ENCODE measurements around the gene PAGE2.
"Not testable (repeated sequence)": the region's sequence is repeated elsewhere in the genome, so short reads cannot be mapped to it uniquely, and the experiment has no call there.

PAGE2 gene

DNA sequence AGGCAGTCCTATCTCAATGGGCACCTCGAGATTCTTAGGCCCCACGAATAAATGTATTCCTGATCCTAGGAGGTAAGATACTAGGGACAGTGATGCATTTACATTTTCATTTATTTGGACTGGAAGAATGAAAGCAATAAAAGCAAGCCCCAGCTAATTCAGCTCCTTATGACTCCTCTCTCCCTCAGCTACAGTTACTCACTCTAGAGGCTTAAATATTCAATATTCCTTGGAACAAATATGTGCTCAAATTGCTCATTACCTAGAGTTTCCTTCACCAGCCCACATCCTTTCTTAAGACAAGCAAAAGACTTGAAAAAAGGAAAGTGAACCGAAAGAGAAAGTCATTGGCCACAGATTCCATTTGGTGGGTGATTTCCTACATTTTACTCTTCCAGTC lies 13.9 kb downstream of the PAGE2 start:
- no peaks in the 10 kb centered on the region for H3K36me3 ChIP-seq (ENCODE audit: insufficient read depth, low read length)
- H3K4me2 ChIP-seq (ENCODE audit: low read length) = no peak overlapping the region
- H3K4me3 ChIP-seq (ENCODE audit: low read length) = no peak overlapping the region

DNA sequence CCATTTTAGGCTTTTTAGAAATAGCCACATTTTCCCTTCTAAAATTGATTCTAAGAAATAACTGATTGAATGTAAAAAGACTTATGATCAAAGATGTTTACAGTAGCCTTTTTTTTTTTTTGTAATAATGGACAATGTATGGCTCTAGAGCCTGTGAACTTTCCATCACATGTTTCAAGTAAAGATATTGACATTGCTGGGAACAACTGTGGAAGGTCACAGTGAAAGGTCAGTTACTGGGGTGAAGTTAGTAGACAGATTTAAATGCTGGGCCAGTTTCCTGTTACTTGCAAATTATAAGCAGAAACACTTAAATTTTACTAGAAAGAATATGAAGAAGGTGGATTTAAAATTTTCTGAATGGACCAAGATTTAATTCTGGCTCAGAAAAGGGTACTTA lies 18.4 kb downstream of the PAGE2 start:
- Histone ChIP-seq H3K4me2 (ENCODE audit: low read length) (no peak overlapping the region), H3K9me3 (replicated peaks; ENCODE audit: low read length) (no peaks in the 10 kb centered on the region), H3K4me1 (ENCODE audit: control insufficient read depth, insufficient read depth, low read length) (no peaks in the 10 kb centered on the region), H3K9ac (ENCODE audit: low read depth, low read length) (no peak overlapping the region), H3K27me3 (ENCODE audit: control insufficient read depth, insufficient read depth, low read length) (peaks cover 5% of the 10 kb centered on the region), H3K36me3 (ENCODE audit: insufficient read depth, low read length) (no peaks in the 10 kb centered on the region), H3K4me3 (ENCODE audit: low read length) (no peak overlapping the region)

More for the DNA sequence above, 13.9 kb downstream of the PAGE2 start:
- no peaks in the 10 kb centered on the region for H3K9me3 ChIP-seq (replicated peaks; ENCODE audit: low read length)
- no peak overlapping the region for H3K9ac ChIP-seq (ENCODE audit: low read depth, low read length)
- H3K4me1 ChIP-seq (ENCODE audit: control insufficient read depth, insufficient read depth, low read length) = no peaks in the 10 kb centered on the region
- peaks cover 12% of the 10 kb centered on the region for H3K27me3 ChIP-seq (ENCODE audit: control insufficient read depth, insufficient read depth, low read length)

DNA sequence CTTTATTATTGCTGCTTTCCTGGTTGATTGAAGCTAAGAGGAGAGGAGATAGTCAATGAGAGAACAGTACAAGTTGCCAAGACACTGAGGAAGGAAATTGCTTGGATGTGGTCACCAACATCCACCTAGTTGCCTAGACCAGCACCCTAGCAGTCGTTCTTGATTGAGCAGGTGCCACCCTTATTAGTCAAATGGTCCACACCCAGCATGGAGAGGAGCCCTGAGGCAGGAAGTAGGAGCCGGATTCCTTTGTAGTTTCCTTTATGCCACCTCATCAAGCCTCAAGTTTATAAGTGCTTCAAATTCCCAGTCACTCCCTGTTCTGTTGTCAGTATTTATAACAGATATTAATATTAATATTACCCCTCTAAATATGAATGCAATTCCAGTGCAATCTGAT lies 19.1 kb downstream of the PAGE2 start:
- no peak overlapping the region for H3K4me2 ChIP-seq (ENCODE audit: low read length)
- H3K9me3 ChIP-seq (replicated peaks; ENCODE audit: low read length) = no peaks in the 10 kb centered on the region
- no peak overlapping the region for H3K9ac ChIP-seq (ENCODE audit: low read depth, low read length)
- H3K27me3 ChIP-seq (ENCODE audit: control insufficient read depth, insufficient read depth, low read length) = peaks cover 5% of the 10 kb centered on the region
- H3K4me3 ChIP-seq (ENCODE audit: low read length) = no peak overlapping the region
- no peaks in the 10 kb centered on the region for H3K36me3 ChIP-seq (ENCODE audit: insufficient read depth, low read length)
- H3K4me1 ChIP-seq (ENCODE audit: control insufficient read depth, insufficient read depth, low read length) = no peaks in the 10 kb centered on the region

DNA sequence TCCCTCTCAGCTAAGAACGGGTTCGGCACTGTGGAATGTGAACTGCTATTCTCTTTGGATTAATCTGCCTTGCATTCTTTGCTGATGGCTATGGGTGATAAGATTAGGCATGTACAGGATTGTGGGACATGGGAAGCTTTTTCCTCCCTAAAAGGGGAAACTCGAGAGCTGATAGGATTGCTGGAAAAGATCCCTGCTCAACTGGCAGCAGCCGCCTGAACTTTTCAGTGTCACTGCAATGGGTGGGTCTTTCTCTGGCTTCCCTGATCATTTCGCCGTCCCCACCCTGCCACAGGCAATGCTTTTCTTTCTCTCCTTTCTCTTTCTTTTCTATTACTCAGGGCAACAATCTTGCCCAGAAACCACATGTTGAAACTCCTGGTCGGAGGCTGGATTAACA lies 20.5 kb downstream of the PAGE2 start:
- Histone ChIP-seq H3K4me1 (ENCODE audit: control insufficient read depth, insufficient read depth, low read length) (no peaks in the 10 kb centered on the region), H3K9me3 (replicated peaks; ENCODE audit: low read length) (no peaks in the 10 kb centered on the region), H3K27me3 (ENCODE audit: control insufficient read depth, insufficient read depth, low read length) (peaks cover 5% of the 10 kb centered on the region), H3K36me3 (ENCODE audit: insufficient read depth, low read length) (no peaks in the 10 kb centered on the region), H3K9ac (ENCODE audit: low read depth, low read length) (no peak overlapping the region), H3K4me3 (ENCODE audit: low read length) (no peak overlapping the region), H3K4me2 (ENCODE audit: low read length) (no peak overlapping the region)

DNA sequence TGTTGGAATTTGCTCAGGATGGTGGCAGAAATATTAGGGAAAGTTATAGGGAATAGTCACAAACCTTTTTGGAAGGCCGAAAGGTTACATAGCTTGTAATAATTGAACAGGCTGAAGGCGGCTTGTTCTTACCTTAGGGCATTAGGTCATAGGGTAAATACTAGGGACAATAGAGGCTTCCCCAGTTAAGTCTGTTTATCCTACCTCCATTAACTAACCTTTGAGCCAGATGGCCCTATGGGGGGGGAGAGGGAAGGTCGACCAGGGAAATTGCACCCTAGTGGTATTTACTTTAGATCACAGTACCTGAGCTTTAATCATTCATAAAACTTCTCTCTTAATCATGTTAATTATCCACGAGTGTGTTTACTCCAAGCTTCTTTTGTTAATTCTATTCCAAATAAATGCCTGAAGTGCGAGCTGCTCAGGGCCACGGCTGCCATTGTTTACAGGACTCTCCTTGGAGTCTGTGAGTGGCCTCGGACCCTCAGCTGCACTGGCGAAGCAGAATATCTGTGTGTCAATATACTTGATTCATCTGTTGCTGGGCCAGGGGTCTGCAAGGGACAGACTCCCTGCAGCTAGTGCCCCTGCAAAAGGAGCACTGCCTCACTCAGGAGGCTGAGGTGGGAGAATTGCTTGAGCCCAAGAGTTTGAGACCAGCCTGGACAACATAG lies 22.9 kb downstream of the PAGE2 start:
- Histone ChIP-seq H3K4me1 (ENCODE audit: control insufficient read depth, insufficient read depth, low read length) (no peaks in the 10 kb centered on the region), H3K36me3 (ENCODE audit: insufficient read depth, low read length) (no peaks in the 10 kb centered on the region), H3K4me2 (ENCODE audit: low read length) (no peak overlapping the region), H3K9me3 (replicated peaks; ENCODE audit: low read length) (no peaks in the 10 kb centered on the region), H3K27me3 (ENCODE audit: control insufficient read depth, insufficient read depth, low read length) (peaks cover 9% of the 10 kb centered on the region), H3K4me3 (ENCODE audit: low read length) (no peak overlapping the region), H3K9ac (ENCODE audit: low read depth, low read length) (no peak overlapping the region)

DNA sequence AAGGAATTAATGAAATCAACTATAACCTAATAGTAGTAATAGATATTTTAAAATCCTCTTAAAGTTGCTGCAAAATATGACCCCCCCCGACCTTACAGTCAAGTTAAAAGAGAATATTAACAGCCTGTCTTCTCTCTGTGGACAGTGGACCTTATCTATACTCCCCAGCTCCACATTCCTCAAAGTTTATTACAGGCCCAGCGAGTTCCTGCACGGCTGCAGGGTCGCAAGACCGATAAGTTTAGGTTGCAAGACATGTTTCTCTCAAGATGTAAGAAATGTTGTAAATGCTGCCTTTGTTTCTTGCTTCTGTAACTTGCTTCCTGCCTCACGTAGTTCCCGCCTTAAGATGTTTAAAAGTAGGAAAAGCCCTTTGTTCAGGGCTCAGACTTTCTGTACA lies 27.8 kb downstream of the PAGE2 start:
- H3K4me2 ChIP-seq (ENCODE audit: low read length); H3K9me3 ChIP-seq (replicated peaks; ENCODE audit: low read length); H3K4me3 ChIP-seq (ENCODE audit: low read length); H3K27me3 ChIP-seq (ENCODE audit: control insufficient read depth, insufficient read depth, low read length); H3K4me1 ChIP-seq (ENCODE audit: control insufficient read depth, insufficient read depth, low read length); H3K9ac ChIP-seq (ENCODE audit: low read depth, low read length); H3K36me3 ChIP-seq (ENCODE audit: insufficient read depth, low read length): not testable (repeated sequence)

DNA sequence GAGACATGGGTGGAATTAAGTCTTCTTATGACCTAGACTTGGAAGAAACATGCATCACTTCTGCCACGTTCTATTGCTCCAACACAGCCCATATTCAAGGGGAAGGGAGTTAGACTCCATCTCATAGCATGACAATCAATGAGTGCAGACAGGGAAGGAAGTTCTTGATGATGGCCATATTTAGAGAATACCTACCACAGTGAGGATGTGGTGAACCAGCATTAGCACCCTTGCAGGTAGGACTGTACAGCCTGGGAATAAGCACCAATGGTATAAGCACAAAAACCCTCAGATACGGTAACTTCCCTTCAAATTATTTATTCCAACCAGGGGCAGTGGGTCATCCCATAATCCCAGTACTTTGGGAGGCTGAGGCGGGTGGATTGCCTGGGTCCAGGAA lies 29.8 kb downstream of the PAGE2 start:
- Histone ChIP-seq H3K4me2 (ENCODE audit: low read length) (no peak overlapping the region), H3K9ac (ENCODE audit: low read depth, low read length) (no peak overlapping the region), H3K4me1 (ENCODE audit: control insufficient read depth, insufficient read depth, low read length) (peaks cover 6% of the 10 kb centered on the region), H3K4me3 (ENCODE audit: low read length) (no peak overlapping the region), H3K27me3 (ENCODE audit: control insufficient read depth, insufficient read depth, low read length) (peaks cover 17% of the 10 kb centered on the region), H3K9me3 (replicated peaks; ENCODE audit: low read length) (no peaks in the 10 kb centered on the region), H3K36me3 (ENCODE audit: insufficient read depth, low read length) (no peaks in the 10 kb centered on the region)

DNA sequence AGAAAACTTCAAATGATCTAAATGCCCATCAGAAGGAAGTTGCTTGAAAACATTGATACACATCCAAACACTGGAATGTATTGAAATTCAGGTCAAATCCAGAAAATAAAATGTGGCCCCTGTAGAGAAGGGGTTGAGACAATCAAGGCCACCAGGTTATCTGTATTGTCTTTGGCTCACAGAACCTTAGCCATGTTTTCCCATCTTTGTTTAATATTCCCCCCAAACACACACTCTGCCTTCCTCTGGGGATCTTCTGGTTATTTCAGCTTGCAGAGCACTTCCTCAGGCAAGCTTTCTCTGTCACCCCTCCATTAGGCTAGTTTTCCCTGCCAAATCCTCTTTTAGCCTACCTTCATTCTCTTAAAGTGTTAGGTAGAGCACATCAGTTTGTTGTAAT lies 30.5 kb downstream of the PAGE2 start:
- peak overlapping the region; percentile 14 for H3K4me2 ChIP-seq (ENCODE audit: low read length)
- H3K9ac ChIP-seq (ENCODE audit: low read depth, low read length) = no peak overlapping the region
- H3K9me3 ChIP-seq (replicated peaks; ENCODE audit: low read length) = no peaks in the 10 kb centered on the region
- H3K36me3 ChIP-seq (ENCODE audit: insufficient read depth, low read length) = no peaks in the 10 kb centered on the region
- H3K27me3 ChIP-seq (ENCODE audit: control insufficient read depth, insufficient read depth, low read length) = peaks cover 23% of the 10 kb centered on the region
- H3K4me3 ChIP-seq (ENCODE audit: low read length) = no peak overlapping the region
- peaks cover 6% of the 10 kb centered on the region for H3K4me1 ChIP-seq (ENCODE audit: control insufficient read depth, insufficient read depth, low read length)

DNA sequence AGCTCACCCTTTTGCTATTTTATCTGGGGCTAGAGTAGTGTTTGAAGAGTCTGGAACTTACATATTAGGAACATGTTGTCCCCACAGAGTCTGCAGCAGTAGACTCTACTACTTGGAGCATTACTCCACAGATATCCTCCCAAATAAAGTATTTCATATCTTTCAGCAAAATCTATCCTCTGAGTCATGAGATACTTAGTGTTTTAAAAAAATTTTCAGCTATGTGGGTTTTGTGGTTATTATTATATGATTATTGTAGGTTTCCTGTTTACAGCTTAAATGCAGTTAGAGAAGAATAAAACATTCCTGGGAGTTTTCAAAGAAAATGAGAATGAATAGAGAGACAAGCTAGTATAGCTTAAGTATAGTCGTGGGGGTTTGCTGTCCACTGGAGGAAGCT lies 30.9 kb downstream of the PAGE2 start:
- H3K4me2 ChIP-seq (ENCODE audit: low read length) = peak overlapping the region; percentile 14
- H3K4me3 ChIP-seq (ENCODE audit: low read length) = no peak overlapping the region
- H3K9me3 ChIP-seq (replicated peaks; ENCODE audit: low read length) = no peaks in the 10 kb centered on the region
- no peak overlapping the region for H3K9ac ChIP-seq (ENCODE audit: low read depth, low read length)
- peaks cover 27% of the 10 kb centered on the region for H3K27me3 ChIP-seq (ENCODE audit: control insufficient read depth, insufficient read depth, low read length)
- H3K4me1 ChIP-seq (ENCODE audit: control insufficient read depth, insufficient read depth, low read length) = peaks cover 6% of the 10 kb centered on the region
- no peaks in the 10 kb centered on the region for H3K36me3 ChIP-seq (ENCODE audit: insufficient read depth, low read length)

DNA sequence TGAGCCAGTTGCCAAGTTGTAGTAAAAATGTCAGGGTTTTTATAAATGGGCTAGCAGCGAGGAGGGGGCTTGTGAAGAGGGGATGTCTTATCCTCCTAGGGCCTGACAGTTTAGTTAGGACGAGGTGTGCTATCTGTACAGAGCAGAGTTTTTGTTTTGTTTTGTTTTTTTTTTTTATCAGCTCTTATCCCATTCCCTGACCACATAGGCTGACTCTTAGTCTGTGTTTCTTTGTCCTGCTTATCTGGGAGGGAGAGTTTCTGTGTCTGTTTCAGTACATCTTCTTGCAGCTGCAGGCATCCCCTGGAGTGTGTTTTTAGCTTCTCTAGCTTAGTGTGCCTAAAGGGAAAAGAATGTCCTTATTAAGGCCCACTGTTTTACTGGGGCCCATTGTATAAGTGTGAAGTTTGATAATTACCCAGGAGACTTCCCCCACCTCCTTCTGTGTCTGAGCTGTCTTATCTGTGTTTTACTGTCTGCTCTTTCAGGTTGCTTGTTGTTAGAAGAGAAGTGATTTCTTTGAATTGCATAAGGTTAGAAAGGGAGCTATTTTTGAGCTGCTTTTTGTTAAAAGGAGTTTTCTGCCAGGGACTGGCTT lies 32.0 kb downstream of the PAGE2 start:
- H3K27me3 ChIP-seq (ENCODE audit: control insufficient read depth, insufficient read depth, low read length) = peaks cover 25% of the 10 kb centered on the region
- H3K36me3 ChIP-seq (ENCODE audit: insufficient read depth, low read length) = no peaks in the 10 kb centered on the region
- H3K4me2 ChIP-seq (ENCODE audit: low read length) = no peak overlapping the region
- H3K4me3 ChIP-seq (ENCODE audit: low read length) = no peak overlapping the region
- H3K9ac ChIP-seq (ENCODE audit: low read depth, low read length) = no peak overlapping the region
- H3K9me3 ChIP-seq (replicated peaks; ENCODE audit: low read length) = no peaks in the 10 kb centered on the region
- H3K4me1 ChIP-seq (ENCODE audit: control insufficient read depth, insufficient read depth, low read length) = peaks cover 6% of the 10 kb centered on the region

DNA sequence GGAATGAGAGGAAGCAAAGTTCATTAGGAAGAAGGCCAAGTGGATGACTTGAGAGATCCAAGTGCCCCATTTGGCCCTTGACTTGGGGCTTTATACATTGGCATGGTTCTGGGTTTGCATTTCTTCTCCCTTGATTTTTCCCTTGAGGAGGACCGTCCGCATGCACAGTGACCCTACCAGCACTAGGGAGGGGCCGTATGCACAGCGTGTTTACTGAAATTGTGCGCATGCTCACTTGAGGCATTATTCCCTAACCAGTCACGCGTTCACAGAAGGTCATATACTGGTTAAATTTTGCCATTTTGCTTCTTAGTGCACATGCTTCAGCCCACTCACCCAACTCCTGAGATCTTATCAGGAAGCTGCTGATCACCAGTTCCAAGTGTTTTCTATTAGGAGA lies 35.1 kb downstream of the PAGE2 start:
- H3K36me3 ChIP-seq (ENCODE audit: insufficient read depth, low read length) = no peaks in the 10 kb centered on the region
- H3K27me3 ChIP-seq (ENCODE audit: control insufficient read depth, insufficient read depth, low read length) = peaks cover 19% of the 10 kb centered on the region
- no peak overlapping the region for H3K9ac ChIP-seq (ENCODE audit: low read depth, low read length)
- H3K4me2 ChIP-seq (ENCODE audit: low read length) = no peak overlapping the region
- no peaks in the 10 kb centered on the region for H3K9me3 ChIP-seq (replicated peaks; ENCODE audit: low read length)
- no peak overlapping the region for H3K4me3 ChIP-seq (ENCODE audit: low read length)
- H3K4me1 ChIP-seq (ENCODE audit: control insufficient read depth, insufficient read depth, low read length) = peaks cover 6% of the 10 kb centered on the region

DNA sequence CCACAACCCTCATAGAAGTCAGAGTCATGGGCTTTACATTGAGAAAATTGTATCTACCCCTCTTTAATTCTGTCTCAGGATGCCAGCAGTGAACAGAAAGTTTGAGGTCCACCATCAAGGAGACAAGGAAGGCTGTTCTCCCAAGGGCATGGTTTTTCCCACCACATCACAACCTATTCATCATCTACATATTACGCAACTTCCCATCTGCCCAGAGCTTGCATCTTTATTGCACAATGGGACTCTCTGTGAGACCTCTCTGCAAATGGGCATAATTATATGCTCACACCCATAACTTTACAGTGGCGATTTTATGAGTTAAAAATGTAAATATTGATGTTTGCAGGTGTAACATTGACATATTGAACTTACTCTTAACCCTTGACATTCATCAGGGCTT lies 38.9 kb downstream of the PAGE2 start:
- Histone ChIP-seq H3K4me1 (ENCODE audit: control insufficient read depth, insufficient read depth, low read length) (no peaks in the 10 kb centered on the region), H3K9ac (ENCODE audit: low read depth, low read length) (no peak overlapping the region), H3K4me2 (ENCODE audit: low read length) (no peak overlapping the region), H3K36me3 (ENCODE audit: insufficient read depth, low read length) (no peaks in the 10 kb centered on the region), H3K9me3 (replicated peaks; ENCODE audit: low read length) (no peaks in the 10 kb centered on the region), H3K4me3 (ENCODE audit: low read length) (no peak overlapping the region), H3K27me3 (ENCODE audit: control insufficient read depth, insufficient read depth, low read length) (peaks cover 20% of the 10 kb centered on the region)
